Measurements from ENCODE around the gene PBX3. TPM values are rescaled to one million over a fixed set of nuclear protein-coding genes. Genes with fewer than 3 reads are reported as not detected.

Gene PBX3
- total RNA-seq, 2 experiments from 2014 or later, result 24.3 to 28.0 TPM

GRCh38 chr9:125850763-125851162 is 103.6 kb downstream of the PBX3 start:
- DNase-seq, result no peak
- Mint-ChIP-seq H3K27me3 (no peaks in the 10 kb centered on the region), H3K4me3 (no peak overlapping the region), H3K9me3 (no peaks in the 10 kb centered on the region), H3K36me3 (peaks cover 3% of the 10 kb centered on the region), H3K27ac (no peak overlapping the region), H3K4me1 (peaks cover 5% of the 10 kb centered on the region)
- ATAC-seq (ENCODE audit: low read depth), result no peak
- POLR2A ChIA-PET, result no interaction called here

GRCh38 chr9:125851979-125852378 is 104.8 kb downstream of the PBX3 start:
- Mint-ChIP-seq H3K27me3 (no peaks in the 10 kb centered on the region), H3K9me3 (no peaks in the 10 kb centered on the region), H3K4me1 (peaks cover 5% of the 10 kb centered on the region), H3K36me3 (peaks cover under 1% of the 10 kb centered on the region), H3K4me3 (no peak overlapping the region), H3K27ac (no peak overlapping the region)
- POLR2A ChIA-PET, result no interaction called here
- no peak for DNase-seq
- ATAC-seq (ENCODE audit: low read depth), result no peak

DNA sequence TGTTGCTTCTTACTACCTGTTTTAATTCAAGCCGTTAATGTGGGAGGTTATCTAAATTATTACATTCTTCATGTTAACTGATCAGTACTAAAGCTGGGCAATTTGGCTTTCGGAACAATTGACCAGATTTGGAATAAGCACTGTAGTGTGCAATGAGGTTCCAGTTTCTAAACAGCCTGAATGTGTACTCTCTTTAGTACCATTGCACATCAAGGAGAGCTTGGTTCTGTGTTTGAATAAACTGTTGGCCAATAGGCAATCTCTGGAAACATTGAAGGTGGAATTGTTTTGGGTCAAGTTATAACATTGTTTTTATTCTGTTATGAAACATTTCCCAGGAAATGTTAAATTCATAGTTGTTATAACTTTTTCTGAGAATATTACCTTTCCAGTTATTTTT is 105.2 kb downstream of the PBX3 start:
- DNase-seq (no peak), ATAC-seq (ENCODE audit: low read depth) (no peak)
- H3K9me3 Mint-ChIP-seq, result no peaks in the 10 kb centered on the region
- POLR2A ChIA-PET, result no interaction called here
- no peaks in the 10 kb centered on the region for H3K36me3 Mint-ChIP-seq
- H3K27ac Mint-ChIP-seq, result no peak overlapping the region
- no peaks in the 10 kb centered on the region for H3K27me3 Mint-ChIP-seq
- H3K4me3 Mint-ChIP-seq, result no peak overlapping the region
- peaks cover 5% of the 10 kb centered on the region for H3K4me1 Mint-ChIP-seq

DNA sequence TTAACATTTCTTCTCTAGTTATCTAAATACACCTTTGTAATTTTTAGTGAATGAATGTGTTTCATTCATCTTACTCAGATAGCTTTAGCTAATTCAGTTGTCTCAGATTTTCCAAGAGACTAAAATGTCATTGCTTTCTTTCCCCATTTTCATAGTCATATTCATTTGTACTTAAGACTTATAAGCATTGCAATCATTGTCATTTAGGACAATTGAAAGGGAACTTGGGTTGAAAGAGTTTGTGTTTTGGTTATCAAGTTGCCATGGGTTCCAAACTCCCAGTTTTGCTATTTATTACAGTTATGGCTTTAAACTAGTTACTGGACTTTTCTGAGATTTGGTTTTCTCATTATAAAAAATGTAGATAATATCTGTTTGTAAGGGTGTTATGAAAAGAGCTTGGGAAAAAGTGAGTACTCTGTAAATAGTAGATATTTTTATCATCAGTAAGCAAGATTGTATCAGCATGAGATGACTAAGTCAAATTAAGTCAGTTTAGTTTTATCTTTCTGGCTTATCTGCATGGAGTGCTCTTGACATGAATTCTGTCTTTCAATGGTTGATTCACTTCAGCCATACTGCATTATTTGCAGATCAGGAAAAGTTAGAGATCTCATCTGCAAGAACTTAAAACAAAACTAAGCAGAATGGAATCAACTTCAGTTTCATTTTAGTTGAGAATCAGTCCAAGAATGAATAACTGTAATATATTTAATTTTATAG is 107.5 kb downstream of the PBX3 start:
- Mint-ChIP-seq H3K4me3 (no peak overlapping the region), H3K36me3 (no peaks in the 10 kb centered on the region), H3K27me3 (no peaks in the 10 kb centered on the region), H3K27ac (no peak overlapping the region), H3K4me1 (peaks cover 5% of the 10 kb centered on the region), H3K9me3 (no peaks in the 10 kb centered on the region)
- POLR2A ChIA-PET, result no interaction called here
- ATAC-seq (ENCODE audit: low read depth) (no peak), DNase-seq (no peak)

DNA sequence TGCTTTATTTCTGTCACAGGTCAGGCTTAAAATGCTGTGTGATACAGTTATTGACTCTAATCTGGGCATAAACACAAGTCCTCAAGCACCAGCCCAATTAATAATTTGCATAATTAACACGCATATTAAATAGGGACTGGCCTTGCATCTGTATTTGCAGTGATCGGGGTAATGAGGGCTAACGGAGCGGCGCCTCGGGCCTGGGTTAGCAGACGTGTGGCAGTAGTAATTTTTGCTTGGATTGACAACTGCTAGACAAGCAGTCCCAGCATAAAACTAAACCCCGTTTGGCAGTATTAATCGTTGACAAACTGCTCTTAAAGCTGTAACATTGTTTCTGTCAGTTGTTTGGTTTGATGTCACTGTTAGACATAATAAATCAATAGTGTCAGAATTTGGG is 109.2 kb downstream of the PBX3 start:
- POLR2A ChIA-PET, result interaction anchor here (0.6 kb wide), 1 partner anchor 1487 kb away, joined by 11 read pairs; no protein-coding TSS in a partner anchor
- peaks cover 2% of the 10 kb centered on the region for H3K9me3 Mint-ChIP-seq

DNA sequence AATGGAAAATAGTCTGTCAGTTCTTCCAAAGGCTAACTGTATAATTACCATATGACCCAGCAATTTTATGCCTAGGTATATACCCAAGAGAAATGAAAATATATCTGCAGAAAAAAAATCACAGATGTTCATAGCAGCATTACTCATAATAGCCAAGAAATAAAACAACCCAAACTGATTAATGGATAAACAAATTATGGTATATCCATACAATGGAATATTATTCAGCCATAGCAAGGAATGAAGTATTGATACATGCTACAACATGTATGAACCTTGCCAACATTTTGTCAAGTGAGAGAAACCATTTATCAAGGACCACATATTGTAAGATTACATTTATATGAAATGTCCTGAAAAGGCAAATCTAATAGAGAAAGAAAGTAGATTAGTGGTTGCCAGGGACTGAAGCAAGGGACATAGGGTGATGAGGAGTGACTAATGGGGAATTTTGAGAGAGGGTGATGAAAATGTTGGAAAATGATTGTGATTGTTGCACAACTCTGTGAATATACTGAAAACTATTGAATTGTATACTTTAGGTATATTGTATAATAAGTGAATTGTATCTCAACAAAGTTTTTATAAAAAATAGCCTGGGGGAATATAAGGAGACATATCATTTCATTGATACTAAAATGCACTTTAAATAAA is 114.4 kb downstream of the PBX3 start:
- Mint-ChIP-seq H3K27me3 (no peaks in the 10 kb centered on the region), H3K9me3 (peaks cover 2% of the 10 kb centered on the region), H3K4me1 (peaks cover 1% of the 10 kb centered on the region), H3K4me3 (no peak overlapping the region), H3K36me3 (peaks cover 2% of the 10 kb centered on the region), H3K27ac (no peak overlapping the region)
- POLR2A ChIA-PET, result no interaction called here
- ATAC-seq (ENCODE audit: low read depth), result no peak
- no peak for DNase-seq

More for the DNA sequence above, 109.2 kb downstream of the PBX3 start:
- DNase-seq (no peak), ATAC-seq (ENCODE audit: low read depth) (no peak)
- Mint-ChIP-seq H3K27me3 (no peaks in the 10 kb centered on the region), H3K36me3 (no peaks in the 10 kb centered on the region), H3K4me1 (peaks cover 5% of the 10 kb centered on the region), H3K27ac (no peak overlapping the region), H3K4me3 (no peak overlapping the region)

- H3K27ac Mint-ChIP-seq, result no peak overlapping the region
- no peak overlapping the region for H3K4me3 Mint-ChIP-seq
- H3K36me3 Mint-ChIP-seq, result peaks cover 2% of the 10 kb centered on the region
- H3K27me3 Mint-ChIP-seq, result no peaks in the 10 kb centered on the region
- H3K4me1 Mint-ChIP-seq, result peaks cover 1% of the 10 kb centered on the region
- DNase-seq, result no peak
- POLR2A ChIA-PET, result no interaction called here
- no peak for ATAC-seq (ENCODE audit: low read depth)
- peaks cover 2% of the 10 kb centered on the region for H3K9me3 Mint-ChIP-seq
Observed at GRCh38 chr9:125863923-125864322, 116.8 kb downstream of the PBX3 start.

DNA sequence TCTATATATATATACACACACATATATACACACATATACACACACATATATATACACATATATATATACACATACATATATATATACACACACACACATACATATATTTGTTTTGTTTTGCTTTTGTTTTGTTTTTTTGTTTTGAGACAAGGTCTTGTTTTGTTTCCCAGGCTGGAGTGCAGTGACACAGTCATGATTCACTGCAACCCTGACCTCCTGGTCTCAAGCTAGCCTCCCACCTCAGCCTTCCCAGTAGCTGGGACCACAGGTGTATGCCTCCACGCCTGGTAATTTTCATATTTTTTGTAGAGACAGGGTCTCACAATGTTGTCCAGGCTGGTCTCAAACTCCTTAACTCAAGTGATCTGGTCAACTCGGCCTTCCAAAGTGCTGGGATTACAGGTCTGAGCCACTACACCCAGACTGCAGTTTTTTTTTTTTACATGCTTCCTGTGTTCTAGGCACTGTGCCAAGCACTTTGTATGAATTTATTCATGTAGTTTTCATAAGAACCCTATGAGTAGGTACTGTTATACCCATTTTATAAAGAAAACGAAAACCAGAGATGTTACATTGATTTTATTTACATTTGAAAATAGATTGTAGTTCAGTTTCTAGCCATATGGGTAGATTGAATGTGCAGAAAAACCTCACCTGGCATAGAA is 120.7 kb downstream of the PBX3 start:
- ATAC-seq (ENCODE audit: low read depth), result no peak
- H3K4me1 Mint-ChIP-seq, result no peaks in the 10 kb centered on the region

DNA sequence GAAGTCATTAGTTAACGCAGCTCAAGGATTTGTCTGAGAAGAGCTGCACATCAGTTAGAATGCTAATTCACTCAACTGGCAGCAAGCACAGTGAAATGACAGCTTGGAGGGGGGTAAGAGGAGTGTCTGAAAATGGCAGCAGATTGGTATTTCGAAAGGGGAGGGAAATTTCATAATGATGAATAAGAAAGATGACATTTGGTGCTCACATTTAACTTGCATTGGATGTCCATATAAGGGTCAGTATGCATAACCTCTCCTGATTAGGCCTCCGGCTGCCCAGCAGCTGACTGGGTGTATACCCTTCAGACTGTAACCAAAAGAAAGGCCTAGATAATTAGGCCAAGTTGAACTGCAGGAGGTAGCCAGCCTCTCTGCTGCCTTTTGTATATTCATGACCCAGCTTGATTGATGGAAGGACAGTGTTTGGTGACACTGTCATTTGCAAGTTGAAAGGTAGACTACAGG is 131.0 kb downstream of the PBX3 start:
- H3K4me3 Mint-ChIP-seq, result no peak overlapping the region
- ATAC-seq (ENCODE audit: low read depth), result no peak
- H3K4me1 Mint-ChIP-seq, result no peaks in the 10 kb centered on the region
- DNase-seq, result no peak
- no peaks in the 10 kb centered on the region for H3K36me3 Mint-ChIP-seq
- peaks cover 1% of the 10 kb centered on the region for H3K27me3 Mint-ChIP-seq
- POLR2A ChIA-PET, result no interaction called here
- no peak overlapping the region for H3K27ac Mint-ChIP-seq
- H3K9me3 Mint-ChIP-seq, result no peaks in the 10 kb centered on the region

More for the DNA sequence above, 120.7 kb downstream of the PBX3 start:
- no peak for DNase-seq
- no peak overlapping the region for H3K4me3 Mint-ChIP-seq
- POLR2A ChIA-PET, result no interaction called here
- H3K36me3 Mint-ChIP-seq, result no peaks in the 10 kb centered on the region
- no peaks in the 10 kb centered on the region for H3K9me3 Mint-ChIP-seq
- H3K27me3 Mint-ChIP-seq, result no peaks in the 10 kb centered on the region
- no peak overlapping the region for H3K27ac Mint-ChIP-seq

- no peak for DNase-seq
- no peak overlapping the region for H3K4me3 Mint-ChIP-seq
- ATAC-seq (ENCODE audit: low read depth), result no peak
- H3K9me3 Mint-ChIP-seq, result no peaks in the 10 kb centered on the region
- no peaks in the 10 kb centered on the region for H3K36me3 Mint-ChIP-seq
- H3K4me1 Mint-ChIP-seq, result no peaks in the 10 kb centered on the region
- H3K27me3 Mint-ChIP-seq, result peaks cover 16% of the 10 kb centered on the region
- POLR2A ChIA-PET, result no interaction called here
- no peak overlapping the region for H3K27ac Mint-ChIP-seq
Observed at GRCh38 chr9:125881042-125881441, 133.9 kb downstream of the PBX3 start.

- no peaks in the 10 kb centered on the region for H3K36me3 Mint-ChIP-seq
- H3K4me1 Mint-ChIP-seq, result no peaks in the 10 kb centered on the region
- DNase-seq (no peak), ATAC-seq (ENCODE audit: low read depth) (no peak)
- no peaks in the 10 kb centered on the region for H3K9me3 Mint-ChIP-seq
- POLR2A ChIA-PET, result no interaction called here
- H3K4me3 Mint-ChIP-seq, result no peak overlapping the region
- peaks cover 32% of the 10 kb centered on the region for H3K27me3 Mint-ChIP-seq
- no peak overlapping the region for H3K27ac Mint-ChIP-seq
Observed at GRCh38 chr9:125883565-125884217, 136.5 kb downstream of the PBX3 start.

DNA sequence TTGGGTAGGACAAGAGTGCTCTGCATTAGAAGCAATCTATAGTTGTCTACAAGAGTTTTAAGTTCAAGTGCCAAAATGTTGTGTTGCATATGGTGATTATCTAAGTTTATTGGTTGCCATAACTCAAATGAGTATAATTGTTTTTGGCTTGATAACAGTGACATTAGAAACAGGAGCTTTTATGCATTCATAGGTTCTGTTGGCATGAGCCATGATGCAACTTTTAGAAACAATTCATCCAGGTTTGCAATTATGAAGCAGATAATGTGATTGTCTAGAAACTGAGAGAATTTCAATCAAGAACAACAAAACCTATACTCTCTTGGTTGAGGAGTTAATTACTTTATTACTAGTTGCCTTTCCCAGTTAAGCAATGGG is 137.0 kb downstream of the PBX3 start:
- Mint-ChIP-seq H3K27me3 (peaks cover 37% of the 10 kb centered on the region), H3K27ac (no peak overlapping the region), H3K4me1 (peaks cover 2% of the 10 kb centered on the region), H3K9me3 (no peaks in the 10 kb centered on the region), H3K4me3 (no peak overlapping the region), H3K36me3 (no peaks in the 10 kb centered on the region)
- no peak for DNase-seq
- POLR2A ChIA-PET, result no interaction called here
- no peak for ATAC-seq (ENCODE audit: low read depth)

DNA sequence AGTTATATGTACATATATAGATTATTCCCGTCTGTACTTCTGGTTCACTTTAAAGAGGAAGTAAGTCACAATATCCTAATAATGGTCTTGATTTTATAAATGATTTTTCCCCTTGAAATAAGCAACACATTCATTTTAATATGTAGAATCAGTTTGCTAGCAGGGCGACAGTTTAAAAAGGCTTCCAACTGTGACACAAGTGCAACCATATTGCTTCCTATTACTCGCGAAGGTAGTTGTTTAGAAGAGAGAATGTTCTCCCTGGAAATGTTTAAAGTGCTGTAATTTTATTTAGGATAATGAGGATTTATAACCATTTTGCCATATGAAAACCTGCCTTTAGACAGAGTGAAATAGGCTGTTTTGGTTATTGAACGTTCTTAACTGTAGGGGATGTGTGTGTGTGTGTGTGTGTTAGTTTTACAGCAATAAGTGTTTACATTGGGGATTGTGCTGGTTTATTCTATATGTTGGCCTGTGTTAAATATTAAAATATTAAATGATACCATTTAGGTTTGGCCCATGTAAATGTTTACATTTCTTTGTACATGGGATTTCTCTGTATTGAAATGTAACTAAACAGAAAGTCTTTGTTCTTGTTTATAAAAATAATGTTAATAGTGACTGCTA is 138.3 kb downstream of the PBX3 start:
- POLR2A ChIA-PET, result no interaction called here
- Mint-ChIP-seq H3K4me1 (peaks cover 4% of the 10 kb centered on the region), H3K27ac (no peak overlapping the region), H3K36me3 (peaks cover 1% of the 10 kb centered on the region), H3K9me3 (no peaks in the 10 kb centered on the region), H3K27me3 (peaks cover 47% of the 10 kb centered on the region), H3K4me3 (no peak overlapping the region)
- DNase-seq (no peak), ATAC-seq (ENCODE audit: low read depth) (no peak)

Data from activated naive CD8-positive, alpha-beta T cell treated with anti-CD3 and anti-CD28 coated beads, Interleukin-2, amount 10 ng/mL, durations not matched to agents 7 days and 5 days (primary cell).